COLO668 (cell line): ENCODE results near the gene ZNF750.

Experiments
- DNase-seq: peaks from one replicate; lab custom pipeline; 2025; ENCODE audit not compliant: unreplicated experiment; lab: John Stamatoyannopoulos, UW

ZNF750 gene

GRCh38 chr17:82873521-82873920, 33.7 kb upstream of the ZNF750 start:
- no peak for DNase-seq

- DNase-seq, result no peak
Observed at GRCh38 chr17:82872591-82873520, 33.0 kb upstream of the ZNF750 start.

GRCh38 chr17:82871776-82872561, 32.1 kb upstream of the ZNF750 start:
- no peak for DNase-seq

- no peak for DNase-seq
Observed at GRCh38 chr17:82871056-82871775, 31.4 kb upstream of the ZNF750 start.

- no peak for DNase-seq
Observed at GRCh38 chr17:82870541-82870940, 30.7 kb upstream of the ZNF750 start.

GRCh38 chr17:82870091-82870491, 30.3 kb upstream of the ZNF750 start:
- DNase-seq, result no peak

- DNase-seq, result no peak
Observed at GRCh38 chr17:82869536-82869935, 29.7 kb upstream of the ZNF750 start.

- no peak for DNase-seq
Observed at GRCh38 chr17:82868715-82869131, 28.9 kb upstream of the ZNF750 start.

GRCh38 chr17:82867763-82868325, 28.0 kb upstream of the ZNF750 start:
- no peak for DNase-seq

- peak; percentile 48 for DNase-seq
Observed at GRCh38 chr17:82866590-82867191, 26.9 kb upstream of the ZNF750 start.

GRCh38 chr17:82865774-82866395, 26.1 kb upstream of the ZNF750 start:
- DNase-seq, result no peak

- DNase-seq, result no peak
Observed at GRCh38 chr17:82865274-82865673, 25.5 kb upstream of the ZNF750 start.

- peak; percentile 15 for DNase-seq
Observed at GRCh38 chr17:82864713-82865248, 25.0 kb upstream of the ZNF750 start.

GRCh38 chr17:82863941-82864712, 24.3 kb upstream of the ZNF750 start:
- peak; percentile 7 for DNase-seq

- no peak for DNase-seq
Observed at GRCh38 chr17:82863383-82863940, 23.6 kb upstream of the ZNF750 start.

- DNase-seq, result no peak
Observed at GRCh38 chr17:82862737-82863382, 23.0 kb upstream of the ZNF750 start.

- DNase-seq, result no peak
Observed at GRCh38 chr17:82862191-82862590, 22.4 kb upstream of the ZNF750 start.

GRCh38 chr17:82861393-82861775, 21.6 kb upstream of the ZNF750 start:
- DNase-seq, result no peak
